Measurements from ENCODE around the gene SMARCD3.

Gene SMARCD3

GRCh38 chr7:151236406-151236805, 12.1 kb downstream of the SMARCD3 start:
- no peak for DNase-seq (ENCODE audit: low spot score)

- DNase-seq (ENCODE audit: low spot score) = no peak
Observed at GRCh38 chr7:151235091-151235787, 13.3 kb downstream of the SMARCD3 start.

- no peak for DNase-seq (ENCODE audit: low spot score)
Observed at GRCh38 chr7:151233804-151234203, 14.7 kb downstream of the SMARCD3 start.

DNA sequence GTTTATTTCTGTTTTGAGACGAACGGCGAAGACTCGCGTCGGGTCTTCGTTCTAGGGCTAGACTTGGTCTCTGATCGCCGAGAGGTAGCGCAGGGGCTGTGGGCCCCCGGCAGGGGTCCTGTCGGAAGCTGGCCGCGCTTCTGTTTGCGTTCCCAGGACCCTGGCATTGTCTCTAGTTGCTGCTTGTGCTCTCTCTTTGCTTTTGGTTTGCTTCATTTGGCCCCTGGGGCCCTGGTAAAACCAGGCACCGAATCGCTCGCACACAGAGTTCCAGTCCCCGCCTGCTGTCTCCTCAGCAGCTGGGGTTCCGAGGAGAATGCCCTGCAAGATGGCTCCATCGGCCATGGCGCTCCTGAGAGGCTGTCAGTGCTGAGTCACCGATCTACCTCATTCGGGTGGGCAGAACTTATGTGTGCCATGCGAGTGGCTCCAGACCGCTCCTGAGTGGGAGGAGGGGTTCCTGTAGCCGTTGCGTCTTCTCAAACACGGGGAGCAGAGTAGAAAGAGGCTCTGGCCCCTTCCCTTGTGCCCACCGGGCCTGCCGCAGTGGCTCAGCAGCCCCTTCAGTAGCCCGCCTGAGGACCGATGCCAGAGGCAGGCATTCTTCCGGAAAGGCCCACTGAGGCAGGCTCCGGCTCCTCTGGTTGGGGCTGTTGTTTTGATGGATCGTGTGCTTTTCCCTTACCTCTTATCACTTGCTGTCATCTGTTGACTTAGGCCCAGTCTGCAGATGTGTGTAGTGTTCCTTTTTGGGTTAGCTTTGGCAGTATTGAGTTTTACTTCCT, 15.4 kb downstream of the SMARCD3 start:
- peak; percentile 81 for DNase-seq (ENCODE audit: low spot score)

DNA sequence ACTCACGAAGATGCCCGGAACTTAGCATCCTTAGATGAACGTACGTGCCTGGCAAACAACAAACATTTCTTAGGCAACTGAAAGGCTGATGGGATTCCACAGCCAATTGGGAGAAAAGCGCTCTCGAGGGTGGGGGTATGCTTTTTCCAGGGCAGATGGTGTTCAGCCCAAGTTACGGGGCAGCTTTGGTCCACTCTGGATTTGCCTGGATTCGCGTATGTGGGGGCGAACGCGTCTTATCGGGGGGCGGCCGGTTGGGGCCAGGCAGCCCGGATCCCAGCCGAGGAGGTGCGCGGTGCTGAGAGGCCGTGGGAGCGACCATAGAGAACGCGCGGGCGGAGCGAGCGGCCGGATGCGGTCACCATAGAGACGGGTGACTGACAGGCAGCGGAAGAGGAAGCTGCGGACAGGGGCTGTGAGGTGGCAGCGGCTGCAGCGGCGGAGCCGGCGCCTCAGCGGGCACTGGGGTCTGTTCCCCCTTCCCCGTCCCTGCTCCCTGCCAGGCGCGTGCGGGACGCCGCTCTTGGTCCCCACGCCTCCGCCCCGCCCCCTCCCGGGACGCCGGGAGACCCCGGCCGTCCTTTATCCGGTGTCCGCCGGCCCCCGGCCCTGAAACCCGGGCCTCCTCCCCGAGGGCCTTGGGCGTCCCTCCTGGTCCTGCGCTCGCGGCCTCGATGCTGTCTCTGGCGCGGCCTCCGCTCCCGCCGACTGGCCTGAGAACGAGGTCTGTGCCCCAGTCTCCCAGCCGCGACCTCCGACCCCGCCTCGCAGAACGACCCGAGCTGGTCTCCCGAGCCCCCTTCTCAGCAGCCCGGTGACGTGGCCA, 16.2 kb downstream of the SMARCD3 start, which contains the start of gene CHPF2:
Gene CHPF2 (plus strand): TSS at position 393 of the 826 bp plus-strand sequence. CDS start 1,529 bp downstream, outside the sequence.
- DNase-seq (ENCODE audit: low spot score) = peak; percentile 83

DNA sequence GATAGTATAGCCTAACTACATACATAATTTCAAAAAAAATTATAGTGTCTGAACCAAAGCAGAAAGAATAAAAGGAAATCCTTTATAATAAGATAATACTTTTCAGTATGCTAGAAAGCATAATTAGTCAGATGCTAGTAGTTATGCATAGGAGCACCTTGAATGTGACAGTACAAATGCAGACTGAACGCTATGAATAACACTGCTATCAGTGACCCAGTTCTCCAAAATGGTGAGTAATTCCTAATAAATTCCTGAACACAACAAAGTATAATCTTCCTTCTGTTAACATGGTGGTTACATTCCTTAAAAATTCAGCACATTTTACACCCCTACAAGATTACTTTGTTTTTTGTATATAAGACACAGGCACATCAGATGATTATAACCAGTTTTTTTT, 17.4 kb downstream of the SMARCD3 start:
- DNase-seq (ENCODE audit: low spot score) = no peak

DNA sequence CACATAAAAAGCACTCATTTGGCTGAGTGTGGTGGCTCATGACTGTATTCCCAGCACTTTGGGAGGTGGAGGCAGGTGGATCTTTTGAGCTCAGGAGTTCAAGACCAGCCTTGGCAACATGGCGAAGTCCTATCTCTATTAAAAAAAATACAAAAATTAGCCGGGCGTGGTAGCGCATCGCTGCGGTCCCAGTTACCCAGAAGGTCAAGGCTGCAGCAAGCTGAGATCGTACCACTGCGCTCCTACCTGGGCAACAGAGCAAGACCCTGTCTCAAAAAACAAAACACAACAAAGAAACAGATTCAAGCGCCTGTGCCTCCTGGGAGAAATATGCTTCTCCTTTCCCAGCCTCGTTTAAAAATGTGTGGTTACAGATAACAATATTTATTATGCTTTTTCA, 19.2 kb downstream of the SMARCD3 start:
- DNase-seq (ENCODE audit: low spot score) = no peak

DNA sequence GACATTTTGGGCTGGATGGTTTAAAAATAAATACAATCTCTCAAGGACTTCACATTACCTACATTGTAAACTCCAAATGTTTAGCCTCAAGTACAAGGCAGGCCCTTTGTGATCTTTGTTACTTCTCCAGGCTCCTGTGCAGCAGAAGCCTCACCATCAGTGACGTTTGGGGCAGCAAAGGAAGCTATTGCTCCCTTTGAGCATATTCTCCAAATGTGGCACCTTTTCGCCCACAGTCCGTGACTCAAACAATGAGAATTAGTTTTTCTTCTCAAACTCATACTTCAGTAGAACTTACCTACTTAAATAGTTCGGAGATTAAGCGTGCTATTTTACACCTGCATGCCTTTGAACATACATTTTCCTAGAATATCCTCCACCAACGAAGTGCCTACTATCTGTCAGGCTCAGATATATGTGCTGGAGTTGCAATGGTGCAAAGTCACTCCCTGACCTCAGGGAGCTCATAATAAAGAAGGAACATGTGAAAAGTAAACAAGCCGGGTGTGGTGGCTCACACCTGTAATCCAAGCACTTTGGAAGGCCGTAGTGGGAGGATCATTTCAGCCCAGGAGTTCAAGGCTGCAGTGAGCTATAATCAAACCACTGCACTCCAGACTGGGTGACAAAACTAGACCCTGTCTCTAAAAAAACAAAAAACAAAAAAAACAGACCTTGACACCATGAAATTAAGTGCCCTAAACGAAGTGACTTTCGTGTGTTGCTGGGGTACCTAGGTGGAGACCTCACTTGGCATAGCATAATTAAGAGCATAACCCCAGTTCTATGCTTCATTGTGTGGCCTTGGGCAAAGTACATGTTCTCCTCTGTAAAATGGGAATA, 20.2 kb downstream of the SMARCD3 start:
- no peak for DNase-seq (ENCODE audit: low spot score)

- DNase-seq (ENCODE audit: low spot score) = peak; percentile 95
Observed at GRCh38 chr7:151226875-151227782, 21.4 kb downstream of the SMARCD3 start, which contains the start of gene ABCF2. ABCF2 (minus strand) TSS chr7:151227205; CDS start chr7:151226458, 747 bp downstream.

- no peak for DNase-seq (ENCODE audit: low spot score)
Observed at GRCh38 chr7:151226560-151226874, 22.0 kb downstream of the SMARCD3 start.

GRCh38 chr7:151225948-151226510, 22.5 kb downstream of the SMARCD3 start:
- DNase-seq (ENCODE audit: low spot score) = no peak

DNA sequence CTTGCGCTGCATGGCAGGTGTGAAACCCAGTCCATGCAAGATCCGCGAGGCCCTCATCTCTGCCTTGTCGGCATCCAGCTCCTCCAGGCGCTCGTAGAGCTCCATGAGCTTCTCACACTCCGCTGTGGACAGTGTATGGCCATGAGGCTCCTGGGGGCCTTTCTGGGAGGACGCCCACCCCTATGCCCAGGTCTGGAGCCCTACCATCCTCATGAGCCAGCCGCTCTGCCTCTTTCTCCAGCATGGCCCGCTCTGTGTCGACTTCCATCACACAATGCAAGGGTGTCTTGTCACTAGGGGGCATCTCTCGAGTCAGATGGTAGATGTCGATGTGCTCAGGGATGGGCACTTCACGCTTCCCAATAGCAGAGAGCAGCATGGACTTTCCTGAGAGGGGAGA, 24.8 kb downstream of the SMARCD3 start:
- DNase-seq (ENCODE audit: low spot score) = no peak

GRCh38 chr7:151218170-151218569, 30.3 kb downstream of the SMARCD3 start:
- DNase-seq (ENCODE audit: low spot score) = no peak

DNA sequence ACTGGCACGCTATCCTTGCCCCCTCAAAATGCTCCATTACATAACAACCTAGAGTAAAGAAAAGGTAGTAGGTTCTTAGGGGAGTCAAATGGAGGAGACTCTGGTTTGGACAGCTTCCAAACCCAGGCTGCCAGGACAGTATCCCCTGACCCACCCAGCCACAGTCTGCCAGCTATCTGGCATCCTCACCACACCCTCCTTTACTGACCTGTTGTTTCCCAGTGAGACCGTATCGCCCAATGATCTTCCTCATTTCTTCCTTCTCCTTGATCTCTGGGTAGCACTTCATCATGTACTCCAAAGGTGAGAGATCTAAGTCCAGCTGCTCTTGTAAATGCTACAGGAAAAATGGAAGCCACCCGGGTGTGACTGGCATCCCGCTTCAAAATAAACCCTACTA, 33.1 kb downstream of the SMARCD3 start:
- DNase-seq (ENCODE audit: low spot score) = no peak

- DNase-seq (ENCODE audit: low spot score) = no peak
Observed at GRCh38 chr7:151213826-151214225, 34.7 kb downstream of the SMARCD3 start.

DNA sequence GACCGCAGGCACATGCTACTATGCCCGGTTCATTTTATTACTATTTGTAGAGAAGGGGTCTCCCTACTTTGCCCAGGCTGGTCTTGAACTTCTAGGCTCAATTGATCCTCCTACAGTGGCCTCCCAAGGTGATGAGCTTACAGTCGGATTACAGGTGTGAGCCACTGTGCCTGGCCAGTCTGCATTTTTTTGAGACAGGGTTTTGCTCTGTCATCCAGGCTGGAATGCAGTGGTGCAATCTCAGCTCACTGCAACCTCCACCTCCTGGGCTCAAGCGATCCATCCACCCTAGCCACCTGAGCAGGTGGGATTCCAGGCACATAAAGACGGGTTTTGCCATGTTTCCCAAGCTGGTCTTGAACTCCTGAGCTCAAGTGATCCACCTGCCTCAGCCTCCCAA, 35.9 kb downstream of the SMARCD3 start:
- DNase-seq (ENCODE audit: low spot score) = no peak

DNA sequence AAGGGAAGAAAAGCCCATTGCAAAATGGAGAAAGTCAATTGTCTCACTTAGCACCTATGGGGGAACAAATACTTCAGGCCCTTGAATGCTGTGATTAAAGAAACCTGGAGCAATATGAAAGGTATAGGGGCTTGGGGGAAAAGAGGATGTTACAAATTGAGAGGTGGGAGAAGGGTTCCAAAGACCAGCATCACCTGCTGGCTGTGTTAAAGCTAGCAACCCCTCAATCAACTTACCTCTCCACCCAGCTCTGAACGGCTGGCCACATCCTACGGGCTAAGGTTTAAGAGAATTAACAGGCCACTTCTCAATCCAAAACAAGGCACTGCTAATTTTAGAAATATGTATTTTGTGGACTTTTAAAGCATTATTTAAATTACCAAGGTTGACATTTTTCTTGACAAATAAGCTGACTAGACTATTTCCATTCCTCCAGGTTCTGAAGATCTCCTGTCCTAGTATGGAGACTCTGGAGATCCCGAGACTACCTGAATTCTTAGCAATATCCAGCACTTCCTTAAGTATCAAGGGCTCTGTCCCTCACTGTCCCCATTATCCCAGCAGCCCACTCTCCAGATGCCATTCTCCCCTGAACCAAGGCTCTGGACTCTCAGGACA, 37.2 kb downstream of the SMARCD3 start:
- no peak for DNase-seq (ENCODE audit: low spot score)

DNA sequence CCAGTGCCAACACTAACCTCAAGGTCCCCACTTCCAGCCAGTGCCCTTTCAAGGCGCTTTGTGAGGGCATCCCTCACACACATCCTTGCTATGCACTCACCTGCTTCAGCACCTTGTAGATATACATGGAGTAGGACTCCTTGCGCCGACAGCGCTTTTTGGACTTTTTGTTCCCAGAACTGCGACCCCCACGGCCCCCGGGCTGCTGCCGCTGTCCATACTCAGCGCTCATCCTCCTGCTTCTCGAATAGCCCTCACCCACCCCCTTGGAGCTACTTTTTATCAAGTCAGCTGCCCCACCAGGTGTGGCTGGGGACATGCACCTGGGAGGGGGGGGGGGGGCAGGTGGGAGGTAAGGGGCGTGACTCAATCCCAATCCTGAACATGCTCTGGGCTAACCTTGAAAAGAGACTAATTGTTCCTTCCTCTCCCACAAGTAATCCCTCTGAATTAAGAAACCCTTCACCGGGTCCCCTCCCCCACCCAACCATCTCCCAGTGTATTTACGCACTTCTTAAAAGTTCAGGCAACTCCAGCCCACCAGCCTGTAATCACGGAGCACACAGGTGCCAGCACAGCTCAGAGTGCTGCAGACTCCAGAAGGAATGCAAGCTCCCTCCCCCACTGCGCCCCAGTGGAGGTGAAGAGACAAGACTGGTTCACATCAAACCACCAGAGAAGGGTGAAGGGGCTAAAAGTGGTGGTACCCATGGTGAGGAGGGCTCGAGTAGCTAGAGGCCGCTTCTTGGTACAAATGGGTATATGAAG, 38.2 kb downstream of the SMARCD3 start, which contains the start of gene H2BK1:
Gene H2BK1 (minus strand): TSS at position 402 of the 768 bp plus-strand sequence. CDS start 170 bp downstream, at position 232.
- DNase-seq (ENCODE audit: low spot score) = no peak

- no peak for DNase-seq (ENCODE audit: low spot score)
Observed at GRCh38 chr7:151209588-151209987, 38.9 kb downstream of the SMARCD3 start.
